Lower leg skin (tissue), 4 donors: ENCODE data around the gene C9orf72. TPM values are rescaled to one million over a fixed set of nuclear protein-coding genes. Genes with fewer than 3 reads are reported as not detected.
"Not testable (repeated sequence)": the region's sequence is repeated elsewhere in the genome, so short reads cannot be mapped to it uniquely, and the experiment has no call there.

Experiments used
- DNase-seq, 2 donors: peaks; one replicate each; pipeline ENCODE4 v3.0.0-alpha.2; 2019; ENCODE audit warnings: low spot score in 2 of 2
- H3K4me3 ChIP-seq: fragments of 200-600 bp; sonication (generic); 2 replicates; pipeline ENCODE4 v1.5.1; 2017; ENCODE audit warnings: mild to moderate bottlenecking, low read depth; ENCODE audit not compliant: poor library complexity, severe bottlenecking
- POLR2A ChIP-seq, 2 donors: fragments of 450-650 bp; IDR thresholded peaks; one replicate each; pipeline ENCODE4 v1.6.1; 2016 to 2017; ENCODE audit warnings: antibody characterized with exemption in 2 of 2, mild to moderate bottlenecking in 1 of 2, moderate library complexity in 1 of 2
- WGBS, 2 donors: methylation state at CpG; one replicate each; pipeline ENCODE4 v1.1.5; 2018; 5-methylcytosine and 5-hydroxymethylcytosine counted together
- intact Hi-C: fragments of 100-400 bp; cut with DNase I; formaldehyde crosslinking; loops from one replicate; pipeline ENCODE4 v1.15.0; 2023; ENCODE audit warnings: low total_unique reads
- total RNA-seq, 4 donors: library from RNA; depleted of rRNA; stranded (reverse); fragments of >200 nt; gene quantifications; one replicate each; pipeline ENCODE4 v1.1.0, GENCODE V29; 2016
- TF ChIP-seq, protein P1 (sequence below), 3 donors: fragments of 450-650 bp; IDR thresholded peaks; one replicate each; pipeline ENCODE4 v1.5.1; 2016; ENCODE audit warnings: antibody characterized with exemption in 3 of 3, mild to moderate bottlenecking in 3 of 3, moderate library complexity in 2 of 3

Gene C9orf72
- total RNA-seq, 4 donors from 2014 or later: 10.3 to 16.6 (median 12.5) TPM

DNA sequence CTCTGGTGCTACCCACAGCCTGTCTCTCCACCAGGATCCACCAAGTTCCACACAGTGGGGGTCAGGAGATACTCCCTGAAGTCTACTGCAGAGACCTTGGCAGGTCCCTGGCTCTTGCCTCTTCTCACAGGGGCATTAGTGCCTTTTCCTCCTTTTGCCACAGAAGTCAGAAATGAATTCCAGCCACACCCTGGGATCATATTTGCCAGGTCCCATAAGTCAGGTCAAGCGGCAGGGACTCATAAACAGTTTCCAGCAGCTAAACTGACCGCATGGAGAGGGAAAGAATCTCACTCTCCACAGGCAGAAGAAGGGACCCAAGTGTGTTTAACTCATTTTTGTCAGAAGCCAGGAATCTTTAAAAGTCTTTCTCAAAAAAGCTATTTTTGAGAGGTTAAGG lies 62.5 kb downstream of the C9orf72 start:
- no peak for TF ChIP-seq POLR2A (IDR thresholded peaks at IDR 0.05)
- WGBS, 2 donors: 54 to 70% methylated on average over 2 of the region's 2 CpGs
- intact Hi-C loops: no loop called here
- H3K4me3 ChIP-seq: no peak overlapping the region
- no peak for DNase-seq

DNA sequence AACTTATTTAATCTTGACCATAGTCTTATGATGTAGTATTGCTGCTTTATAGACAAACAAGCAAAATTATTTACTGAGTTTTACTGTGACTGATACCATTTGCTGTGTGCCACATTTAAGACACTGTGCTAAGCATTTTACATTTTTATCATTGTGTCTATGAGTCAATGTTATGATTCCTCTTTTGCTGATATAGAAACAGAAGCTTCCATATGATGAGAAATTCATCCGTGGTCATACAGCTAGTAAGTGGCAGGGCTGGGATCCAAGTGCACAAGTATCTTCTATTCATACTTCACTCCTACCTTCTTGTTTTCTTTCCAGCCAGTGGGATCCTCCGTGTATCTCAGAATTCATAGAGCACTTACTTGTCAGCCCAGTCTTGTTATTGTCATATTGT lies 66.3 kb downstream of the C9orf72 start:
- intact Hi-C loops: no loop called here
- H3K4me3 ChIP-seq: no peak overlapping the region
- 48 to 52% methylated on average over 2 of the region's 2 CpGs for WGBS, 2 donors
- TF ChIP-seq, protein P1, sequence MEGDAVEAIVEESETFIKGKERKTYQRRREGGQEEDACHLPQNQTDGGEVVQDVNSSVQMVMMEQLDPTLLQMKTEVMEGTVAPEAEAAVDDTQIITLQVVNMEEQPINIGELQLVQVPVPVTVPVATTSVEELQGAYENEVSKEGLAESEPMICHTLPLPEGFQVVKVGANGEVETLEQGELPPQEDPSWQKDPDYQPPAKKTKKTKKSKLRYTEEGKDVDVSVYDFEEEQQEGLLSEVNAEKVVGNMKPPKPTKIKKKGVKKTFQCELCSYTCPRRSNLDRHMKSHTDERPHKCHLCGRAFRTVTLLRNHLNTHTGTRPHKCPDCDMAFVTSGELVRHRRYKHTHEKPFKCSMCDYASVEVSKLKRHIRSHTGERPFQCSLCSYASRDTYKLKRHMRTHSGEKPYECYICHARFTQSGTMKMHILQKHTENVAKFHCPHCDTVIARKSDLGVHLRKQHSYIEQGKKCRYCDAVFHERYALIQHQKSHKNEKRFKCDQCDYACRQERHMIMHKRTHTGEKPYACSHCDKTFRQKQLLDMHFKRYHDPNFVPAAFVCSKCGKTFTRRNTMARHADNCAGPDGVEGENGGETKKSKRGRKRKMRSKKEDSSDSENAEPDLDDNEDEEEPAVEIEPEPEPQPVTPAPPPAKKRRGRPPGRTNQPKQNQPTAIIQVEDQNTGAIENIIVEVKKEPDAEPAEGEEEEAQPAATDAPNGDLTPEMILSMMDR (IDR thresholded peaks at IDR 0.05): no peak
- no peak for TF ChIP-seq POLR2A (IDR thresholded peaks at IDR 0.05)
- DNase-seq: no peak

DNA sequence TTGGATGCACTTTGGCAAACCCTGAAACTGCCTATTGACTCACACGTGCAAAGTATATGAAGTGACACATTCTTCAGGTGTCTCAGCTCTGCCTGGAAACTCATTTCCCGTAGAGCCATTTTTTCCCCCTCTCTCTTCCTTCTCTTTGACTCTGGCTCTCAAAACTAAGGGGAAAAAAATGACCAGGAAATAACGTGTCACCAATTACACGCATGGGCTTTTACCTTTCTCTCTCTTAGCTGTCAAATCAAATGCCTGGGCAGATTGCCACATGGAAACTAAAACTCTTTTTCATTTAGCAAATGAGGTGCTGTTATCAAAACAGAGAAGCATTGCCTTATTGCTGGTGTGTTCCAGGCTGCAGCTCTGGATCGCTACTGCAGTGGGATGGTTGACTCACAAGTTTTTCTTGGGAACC lies 67.5 kb downstream of the C9orf72 start:
- H3K4me3 ChIP-seq: no peak overlapping the region
- 51% methylated on average over 5 of the region's 5 CpGs for WGBS, 2 donors
- intact Hi-C loops: no loop called here
- no peak for DNase-seq
- no peak for TF ChIP-seq POLR2A (IDR thresholded peaks at IDR 0.05)
- TF ChIP-seq, protein P1 (IDR thresholded peaks at IDR 0.05): no peak

DNA sequence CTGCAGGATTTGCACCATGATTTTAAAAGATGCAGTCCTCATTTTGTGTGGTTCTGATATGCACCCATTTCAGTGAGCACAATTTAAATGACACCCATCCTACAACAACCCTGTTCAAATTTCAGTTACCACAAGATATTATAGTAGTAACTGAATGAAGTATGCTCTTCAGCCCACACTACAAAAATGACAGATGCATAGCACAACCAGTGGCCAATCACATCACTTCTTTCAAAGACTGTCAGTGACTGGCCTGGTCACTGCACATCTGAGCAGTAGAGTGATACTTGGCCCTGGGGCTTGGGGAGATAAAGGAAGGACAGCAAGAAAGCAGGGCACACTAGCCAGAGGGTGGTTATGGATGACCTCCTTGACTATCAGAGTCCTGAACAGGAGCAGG lies 69.0 kb downstream of the C9orf72 start:
- TF ChIP-seq, protein P1 (IDR thresholded peaks at IDR 0.05): no peak
- TF ChIP-seq POLR2A (IDR thresholded peaks at IDR 0.05): no peak
- no peak overlapping the region for H3K4me3 ChIP-seq
- no peak for DNase-seq
- intact Hi-C loops: no loop called here

DNA sequence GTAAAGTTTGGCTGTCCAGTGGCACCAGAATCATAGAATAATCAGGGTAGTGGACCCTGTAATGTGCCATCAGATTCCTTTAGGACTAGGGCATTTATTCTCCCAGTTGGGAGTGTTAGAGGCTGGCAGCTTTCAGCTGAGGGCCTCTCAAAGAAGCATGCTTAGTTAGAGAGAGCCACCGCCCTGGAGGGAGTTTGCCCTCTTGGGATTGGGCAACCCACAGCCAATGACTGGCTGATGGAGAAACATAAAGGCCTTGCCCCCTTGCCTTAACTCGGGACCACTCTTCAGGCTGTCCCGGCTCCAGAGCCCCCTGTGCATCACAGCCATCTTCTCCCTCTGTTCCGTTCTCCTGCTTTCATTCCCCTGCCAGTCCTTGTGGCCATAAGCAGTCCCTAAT lies 69.7 kb downstream of the C9orf72 start:
- H3K4me3 ChIP-seq: no peak overlapping the region
- no peak for DNase-seq
- intact Hi-C loops: no loop called here
- WGBS, 2 donors: 92 to 93% methylated on average over 4 of the region's 4 CpGs
- TF ChIP-seq POLR2A (IDR thresholded peaks at IDR 0.05): no peak
- TF ChIP-seq, protein P1 (IDR thresholded peaks at IDR 0.05): no peak

DNA sequence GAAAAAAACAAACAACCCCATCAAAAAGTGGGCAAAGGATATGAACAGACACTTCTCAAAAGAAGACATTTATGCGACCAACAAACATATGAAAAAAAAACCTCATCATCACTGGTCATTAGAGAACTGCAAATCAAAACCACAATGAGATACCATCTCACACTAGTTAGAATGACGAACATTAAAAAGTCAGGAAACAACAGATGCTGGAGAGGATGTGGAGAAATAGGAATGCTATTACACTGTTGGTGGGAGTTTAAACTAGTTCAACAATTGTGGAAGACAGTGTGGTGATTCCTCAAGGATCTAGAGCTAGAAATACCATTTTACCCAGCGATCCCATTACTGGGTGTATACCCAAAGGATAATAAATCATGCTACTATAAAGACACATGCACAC lies 72.4 kb downstream of the C9orf72 start:
- H3K4me3 ChIP-seq, DNase-seq, intact Hi-C loops: not testable (repeated sequence)
- WGBS, 2 donors: 90 to 93% methylated on average over 3 of the region's 3 CpGs

DNA sequence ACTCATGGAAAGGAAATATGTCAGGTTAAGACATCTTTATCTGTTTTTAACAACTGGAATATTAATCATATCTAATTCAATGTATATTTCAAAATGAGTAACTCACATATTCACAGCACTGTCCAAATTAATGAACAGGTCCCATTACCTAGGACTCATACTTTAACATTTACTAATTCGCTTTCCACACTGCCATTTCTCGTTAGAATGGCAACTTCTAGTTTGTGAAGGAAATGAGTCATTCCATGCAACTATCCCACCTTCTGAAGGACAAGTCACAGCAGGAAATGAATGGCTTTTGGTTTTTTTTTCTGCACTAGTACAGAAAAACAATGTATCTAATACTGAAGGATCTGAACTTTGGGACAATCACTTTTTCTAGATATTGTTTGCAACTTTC lies 73.8 kb downstream of the C9orf72 start:
- H3K4me3 ChIP-seq: no peak overlapping the region
- DNase-seq: no peak
- intact Hi-C loops: no loop called here
- TF ChIP-seq POLR2A (IDR thresholded peaks at IDR 0.05): no peak
- WGBS, 2 donors: 30 to 36% methylated on average over 2 of the region's 2 CpGs
